AG09309 (cell line): ENCODE data around the gene PUS7L.

ENCODE experiments used
- DNase-seq: peaks from one replicate; pipeline ENCODE4 v3.0.0-alpha.2; 2010; ENCODE audit warnings: low read depth
- H3K4me3 ChIP-seq: 2 replicates; pipeline ENCODE4 v1.5.1; 2011; ENCODE audit warnings: mild to moderate bottlenecking, low read depth, low read length, moderate library complexity; ENCODE audit not compliant: control insufficient read depth
- CTCF ChIP-seq: IDR thresholded peaks from 2 replicates; pipeline ENCODE4 v1.5.1; 2011; ENCODE audit warnings: mild to moderate bottlenecking, low read depth, low read length, inconsistent platforms; ENCODE audit not compliant: insufficient read depth, control insufficient read depth; ENCODE audit errors: missing control alignments

Gene PUS7L, protein sequence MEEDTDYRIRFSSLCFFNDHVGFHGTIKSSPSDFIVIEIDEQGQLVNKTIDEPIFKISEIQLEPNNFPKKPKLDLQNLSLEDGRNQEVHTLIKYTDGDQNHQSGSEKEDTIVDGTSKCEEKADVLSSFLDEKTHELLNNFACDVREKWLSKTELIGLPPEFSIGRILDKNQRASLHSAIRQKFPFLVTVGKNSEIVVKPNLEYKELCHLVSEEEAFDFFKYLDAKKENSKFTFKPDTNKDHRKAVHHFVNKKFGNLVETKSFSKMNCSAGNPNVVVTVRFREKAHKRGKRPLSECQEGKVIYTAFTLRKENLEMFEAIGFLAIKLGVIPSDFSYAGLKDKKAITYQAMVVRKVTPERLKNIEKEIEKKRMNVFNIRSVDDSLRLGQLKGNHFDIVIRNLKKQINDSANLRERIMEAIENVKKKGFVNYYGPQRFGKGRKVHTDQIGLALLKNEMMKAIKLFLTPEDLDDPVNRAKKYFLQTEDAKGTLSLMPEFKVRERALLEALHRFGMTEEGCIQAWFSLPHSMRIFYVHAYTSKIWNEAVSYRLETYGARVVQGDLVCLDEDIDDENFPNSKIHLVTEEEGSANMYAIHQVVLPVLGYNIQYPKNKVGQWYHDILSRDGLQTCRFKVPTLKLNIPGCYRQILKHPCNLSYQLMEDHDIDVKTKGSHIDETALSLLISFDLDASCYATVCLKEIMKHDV

DNA sequence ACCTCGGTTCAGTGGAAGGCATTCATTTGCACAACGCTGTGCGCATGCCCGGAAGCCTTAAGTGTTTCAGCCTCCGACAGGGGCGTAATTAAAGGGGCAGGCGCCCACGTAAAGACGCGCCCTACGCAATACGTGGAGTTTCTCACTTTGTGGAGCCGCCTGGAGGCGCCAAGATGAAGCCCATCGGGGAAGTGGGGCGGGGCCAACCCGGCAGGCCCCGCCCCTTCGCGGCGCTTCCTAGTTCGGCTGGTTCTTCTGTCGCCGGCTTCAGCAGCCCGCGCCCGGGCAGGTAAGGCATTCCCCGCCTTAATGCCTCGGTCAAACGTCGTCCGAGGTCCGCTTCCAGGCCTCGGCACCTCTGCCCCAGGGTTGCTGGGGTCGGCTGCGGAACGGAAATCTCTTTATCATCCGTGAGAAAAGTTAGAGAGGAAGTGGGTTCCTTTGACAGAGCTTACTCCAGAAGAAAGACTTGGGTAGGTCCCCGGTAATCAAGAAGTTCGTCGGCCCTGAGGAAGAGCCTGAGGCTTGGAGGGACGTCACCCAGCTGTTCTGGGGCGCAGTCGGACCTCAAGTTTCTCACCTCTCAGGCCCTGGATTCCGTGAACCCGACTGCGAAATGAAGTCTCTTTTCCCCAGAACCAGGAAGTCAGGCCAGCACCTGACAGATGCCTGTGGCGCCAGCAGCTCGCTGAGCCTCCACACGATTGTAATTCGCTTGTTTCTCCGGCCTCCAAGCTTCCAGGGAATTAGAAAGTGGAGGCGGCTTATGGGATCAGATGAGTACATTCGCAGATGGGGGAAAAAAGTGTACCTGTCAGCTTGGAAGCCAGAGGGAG, at the start of gene PUS7L, which contains the start of gene IRAK4:
Gene PUS7L, minus strand, starts transcription at position 63 of the 836 bp plus-strand sequence. CDS start 3,545 bp downstream, outside the sequence.
Gene IRAK4, plus strand, starts transcription at position 224 of the 836 bp plus-strand sequence. CDS start 9,161 bp downstream, outside the sequence.
- DNase-seq: peak; percentile 85
- peak; percentile 51 for TF ChIP-seq CTCF

GRCh38 chr12:43807386-43807785, 48.8 kb upstream of the PUS7L start:
- H3K4me3 ChIP-seq: no peak overlapping the region
- DNase-seq: no peak
- TF ChIP-seq CTCF: no peak

More for the DNA sequence above, at the start of gene PUS7L, which contains the start of gene IRAK4:
- peak within 1 kb of the TSS; percentile 73 for H3K4me3 ChIP-seq

- no peak for DNase-seq
- no peak for TF ChIP-seq CTCF
- peak overlapping the region; percentile 88 for H3K4me3 ChIP-seq
Measured at GRCh38 chr12:43806737-43807072, 48.1 kb upstream of the PUS7L start.

- peak; percentile 41 for TF ChIP-seq CTCF
- DNase-seq: no peak
- H3K4me3 ChIP-seq: peak within 1 kb of the TSS; percentile 88
Measured at GRCh38 chr12:43805860-43806736, 47.5 kb upstream of the PUS7L start, which contains the start of gene TWF1. TSS of gene TWF1 (minus strand) at chr12:43806317. CDS start at chr12:43806245, 72 bp downstream.

DNA sequence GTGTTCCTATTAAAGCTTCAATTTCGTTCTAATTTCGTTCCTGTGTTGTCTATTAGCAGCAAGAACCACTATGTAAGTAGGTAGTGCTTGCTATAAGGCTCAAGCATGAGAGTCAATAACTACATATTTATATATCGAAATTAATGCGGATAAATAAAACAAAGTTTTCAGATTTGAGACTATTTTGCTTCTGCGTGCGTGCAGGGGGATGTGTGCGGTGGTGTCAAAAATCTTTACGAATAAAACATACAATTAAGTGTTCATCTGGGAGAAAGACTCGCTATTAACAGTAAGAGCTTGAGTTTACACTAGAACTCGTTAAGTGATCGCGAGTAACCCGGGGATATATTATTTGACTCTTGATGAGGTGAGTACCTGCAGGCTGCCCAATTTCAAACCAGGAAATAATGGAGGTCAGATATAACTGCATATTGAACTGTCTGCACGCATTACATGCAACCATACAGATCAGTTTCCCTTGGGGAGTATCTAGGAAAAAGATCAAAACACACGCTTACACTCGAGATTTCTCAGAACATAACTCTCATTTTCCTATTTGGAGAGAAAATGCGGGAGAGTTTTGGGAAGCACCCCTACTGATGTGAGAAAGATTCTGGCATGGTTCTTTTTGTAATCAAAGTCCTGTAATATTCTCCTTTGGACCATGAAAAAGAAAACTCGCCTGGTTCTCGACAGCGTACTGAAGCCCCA, 46.7 kb upstream of the PUS7L start:
- TF ChIP-seq CTCF: no peak
- H3K4me3 ChIP-seq: peak overlapping the region; percentile 88
- DNase-seq: no peak
